OCI-LY3 (cell line): ENCODE results near the gene CCDC12.

Experiments
- EZH2phosphoT487 ChIP-seq: fragments of 200-600 bp; shearing (Covaris generic); IDR thresholded peaks from 2 replicates; pipeline ENCODE4 v1.6.1; 2018; ENCODE audit warnings: antibody characterized with exemption, mixed run types, low read depth
- TF ChIP-seq, protein P1 (sequence below): fragments of 200-600, 300-600 bp; sonication (generic); IDR thresholded peaks from 2 replicates; pipeline ENCODE4 v1.5.1; 2014; ENCODE audit warnings: antibody characterized with exemption, low read length, low read depth

DNA sequence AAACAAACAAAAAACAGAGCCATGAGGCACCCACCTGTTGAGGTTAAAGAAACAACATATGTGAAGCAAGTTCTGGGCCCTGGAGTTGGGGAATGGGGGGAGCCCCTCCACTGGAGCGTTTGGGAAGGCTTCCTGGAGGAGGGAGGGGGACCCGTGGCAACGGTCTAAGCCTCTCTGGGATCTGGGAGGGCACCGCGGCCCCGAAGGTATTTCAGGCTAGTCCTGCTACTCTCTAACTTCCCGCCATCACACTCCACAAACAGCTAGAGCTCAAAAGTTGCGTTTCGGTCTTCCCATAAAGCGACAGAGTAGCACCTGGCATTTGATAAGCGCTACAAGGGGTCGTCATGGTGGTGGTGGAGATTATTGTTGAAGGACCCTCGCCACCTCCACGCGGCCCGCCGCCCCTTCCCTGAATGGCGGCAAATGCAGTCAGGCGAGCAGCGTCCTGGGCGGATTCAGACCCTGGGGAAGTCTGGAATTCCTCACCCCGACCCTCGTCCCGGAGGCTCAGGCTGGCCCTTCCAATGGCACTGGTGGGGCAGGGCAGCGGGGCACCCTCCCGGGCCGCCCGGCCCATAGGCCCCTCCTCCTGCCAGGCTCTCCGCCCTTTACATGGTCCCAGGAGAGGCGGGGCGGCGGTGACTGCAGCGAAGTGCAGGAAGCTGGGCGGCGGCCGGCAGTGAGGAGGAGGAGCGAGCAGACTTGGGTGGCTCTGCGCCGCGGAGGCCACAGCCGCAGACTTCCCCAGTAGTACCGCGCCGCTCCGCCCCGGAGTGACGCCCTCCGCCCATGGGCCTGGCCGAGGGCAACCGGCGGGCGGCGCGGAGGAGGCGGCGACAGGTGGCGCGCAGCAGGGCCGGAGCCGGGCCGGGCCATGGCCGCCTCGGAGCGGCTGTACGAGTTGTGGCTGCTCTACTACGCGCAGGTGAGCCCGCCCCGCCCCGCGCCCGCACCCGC lies 2.7 kb upstream of the CCDC12 start, which contains the start of gene NBEAL2:
- TF ChIP-seq, protein P1, sequence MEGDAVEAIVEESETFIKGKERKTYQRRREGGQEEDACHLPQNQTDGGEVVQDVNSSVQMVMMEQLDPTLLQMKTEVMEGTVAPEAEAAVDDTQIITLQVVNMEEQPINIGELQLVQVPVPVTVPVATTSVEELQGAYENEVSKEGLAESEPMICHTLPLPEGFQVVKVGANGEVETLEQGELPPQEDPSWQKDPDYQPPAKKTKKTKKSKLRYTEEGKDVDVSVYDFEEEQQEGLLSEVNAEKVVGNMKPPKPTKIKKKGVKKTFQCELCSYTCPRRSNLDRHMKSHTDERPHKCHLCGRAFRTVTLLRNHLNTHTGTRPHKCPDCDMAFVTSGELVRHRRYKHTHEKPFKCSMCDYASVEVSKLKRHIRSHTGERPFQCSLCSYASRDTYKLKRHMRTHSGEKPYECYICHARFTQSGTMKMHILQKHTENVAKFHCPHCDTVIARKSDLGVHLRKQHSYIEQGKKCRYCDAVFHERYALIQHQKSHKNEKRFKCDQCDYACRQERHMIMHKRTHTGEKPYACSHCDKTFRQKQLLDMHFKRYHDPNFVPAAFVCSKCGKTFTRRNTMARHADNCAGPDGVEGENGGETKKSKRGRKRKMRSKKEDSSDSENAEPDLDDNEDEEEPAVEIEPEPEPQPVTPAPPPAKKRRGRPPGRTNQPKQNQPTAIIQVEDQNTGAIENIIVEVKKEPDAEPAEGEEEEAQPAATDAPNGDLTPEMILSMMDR, result no peak
- no peak for TF ChIP-seq EZH2phosphoT487
